B cell (primary cell): ENCODE data around the gene PCNX3. TPM values are rescaled to one million over a fixed set of nuclear protein-coding genes. Genes with fewer than 3 reads are reported as not detected.

Experiments used
- ATAC-seq: fragments of 200-7000 bp; cut with Tn5 transposase; one replicate; pipeline ENCODE4 v1.10.0; 2021; ENCODE audit warnings: low read depth, mild to moderate bottlenecking, moderate number of reproducible peaks, moderate library complexity
- CTCF ChIA-PET: fragments of 350-600 bp; sonication (Branson Sonifier 250); formaldehyde crosslinking; loops from one replicate; lab custom pipeline; 2021; ENCODE audit warnings: antibody characterized with exemption, inconsistent platforms; lab: Charles Lee
- POLR2A ChIA-PET: fragments of 350-600 bp; sonication (Branson Sonifier 250); formaldehyde crosslinking; loops from one replicate; lab custom pipeline; 2021; ENCODE audit warnings: antibody characterized with exemption; lab: Charles Lee
- DNase-seq: peaks from one replicate; pipeline ENCODE4 v3.0.0; 2013
- H2AFZ ChIP-seq: 2 replicates; pipeline ENCODE4 v1.6.1; 2012; ENCODE audit warnings: mild to moderate bottlenecking, low read depth, low read length; ENCODE audit not compliant: insufficient read depth, poor library complexity, severe bottlenecking
- H3K27ac ChIP-seq, 2 donors: 1 replicate in 1 of 2; 2 replicates in 1 of 2; pipeline ENCODE4 v1.5.1; 2012 to 2013; ENCODE audit warnings: low read length in 2 of 2, mild to moderate bottlenecking in 2 of 2, moderate library complexity in 1 of 2
- H3K27me3 ChIP-seq, 4 experiments: fragments of 200-600 bp in 1 of 4; sonication (generic) in 1 of 4; replicated peaks in 1 of 4; 1 replicate in 2 of 4; 2 replicates in 2 of 4; pipeline versions ENCODE4 v1.6.1 to v1.7.0; 2013 to 2016; ENCODE audit warnings: low read length in 3 of 4, mild to moderate bottlenecking in 2 of 4, mixed read lengths in 1 of 4, moderate library complexity in 1 of 4; ENCODE audit not compliant: insufficient read depth in 4 of 4, control insufficient read depth in 3 of 4; ENCODE audit errors: control extremely low read depth in 1 of 4
- H3K36me3 ChIP-seq, 2 experiments: replicated peaks in 1 of 2; 1 replicate in 1 of 2; 2 replicates in 1 of 2; pipeline versions ENCODE4 v1.6.1 to v1.7.1; 2013; ENCODE audit warnings: low read length in 1 of 2; ENCODE audit not compliant: insufficient read depth in 2 of 2, control insufficient read depth in 1 of 2; ENCODE audit errors: control extremely low read depth in 1 of 2, extremely low read depth in 1 of 2
- H3K4me1 ChIP-seq, 2 donors: fragments of 200-600 bp in 1 of 2; sonication (generic) in 1 of 2; 1 replicate in 1 of 2; 2 replicates in 1 of 2; pipeline versions ENCODE4 v1.5.1 to v1.6.1; 2013 to 2017; ENCODE audit warnings: low read length in 2 of 2; ENCODE audit not compliant: control insufficient read depth in 2 of 2, insufficient read depth in 2 of 2
- H3K4me2 ChIP-seq: replicated peaks from 2 replicates; pipeline ENCODE3; 2012; ENCODE audit warnings: mild to moderate bottlenecking, low read depth, low read length; ENCODE audit not compliant: poor library complexity, severe bottlenecking
- H3K4me3 ChIP-seq, 5 experiments: fragments of 200-600 bp in 1 of 5; sonication (generic) in 1 of 5; 1 replicate in 3 of 5; 2 replicates in 2 of 5; pipeline versions ENCODE4 v1.5.1 to v1.7.0; 2011 to 2016; ENCODE audit warnings: low read length in 4 of 5, mild to moderate bottlenecking in 4 of 5, low read depth in 2 of 5, control low read depth in 1 of 5, moderate library complexity in 1 of 5; ENCODE audit not compliant: insufficient read depth in 1 of 5; ENCODE audit errors: control extremely low read depth in 1 of 5, extremely low read depth in 1 of 5
- H3K79me2 ChIP-seq: fragments of 200-600 bp; sonication (generic); one replicate; pipeline ENCODE4 v1.6.0; 2016; ENCODE audit warnings: low read length; ENCODE audit not compliant: control insufficient read depth, insufficient read depth
- H3K9ac ChIP-seq: fragments of 200-600 bp; sonication (generic); 2 replicates; pipeline ENCODE4 v1.6.1; 2017; ENCODE audit warnings: mild to moderate bottlenecking, low read length, moderate library complexity
- H3K9me3 ChIP-seq, 3 donors: one replicate each; pipeline versions ENCODE4 v1.6.1 to v1.7.1; 2013; ENCODE audit warnings: low read length in 2 of 3; ENCODE audit not compliant: control insufficient read depth in 2 of 3, insufficient read depth in 1 of 3; ENCODE audit errors: control extremely low read depth in 1 of 3
- H4K20me1 ChIP-seq: 2 replicates; pipeline ENCODE4 v1.6.0; 2012; ENCODE audit warnings: mild to moderate bottlenecking, low read length; ENCODE audit not compliant: insufficient read depth, control insufficient read depth, poor library complexity, severe bottlenecking
- H3K27ac Mint-ChIP-seq: one replicate; pipeline ENCODE4 v1.8.0; 2021; ENCODE audit warnings: mixed read lengths
- H3K27me3 Mint-ChIP-seq: one replicate; pipeline ENCODE4 v1.8.0; 2021; ENCODE audit warnings: mixed read lengths
- H3K4me1 Mint-ChIP-seq: one replicate; pipeline ENCODE4 v1.8.0; 2021; ENCODE audit warnings: mixed read lengths
- H3K4me3 Mint-ChIP-seq: one replicate; pipeline ENCODE4 v1.8.0; 2021; ENCODE audit warnings: mixed read lengths
- H3K9me3 Mint-ChIP-seq: one replicate; pipeline ENCODE4 v1.8.0; 2022; ENCODE audit warnings: mixed read lengths; ENCODE audit not compliant: insufficient read depth
- EZH2 ChIP-seq: IDR thresholded peaks from 2 replicates; pipeline ENCODE4 v1.6.1; 2012; ENCODE audit warnings: borderline replicate concordance, low read depth, mild to moderate bottlenecking, moderate library complexity, low read length; ENCODE audit not compliant: insufficient read depth, poor library complexity, severe bottlenecking
- WGBS: methylation state at CpG from one replicate; pipeline ENCODE4 v1.1.5; 2013; ENCODE audit warnings: missing lambda C conversion rate; ENCODE audit not compliant: insufficient coverage; 5-methylcytosine and 5-hydroxymethylcytosine counted together
- intact Hi-C: fragments of 100-400 bp; cut with micrococcal nuclease; formaldehyde crosslinking; loops from one replicate; pipeline ENCODE4 v1.10.0; 2022
- polyA plus RNA-seq: library from polyadenylated mRNA; depleted of rRNA; stranded (reverse); fragments of >200 nt; gene quantifications from 2 replicates; pipeline ENCODE4 v1.2.3, GENCODE V29; 2012
- total RNA-seq, 2 donors: library from RNA; stranded (reverse); fragments of 120-200 nt in 1 of 2; gene quantifications; 1 replicate in 1 of 2; 2 replicates in 1 of 2; pipeline versions ENCODE4 v1.2.3 to v1.2.4, GENCODE V29; 2013 to 2022
- TF ChIP-seq, protein P1 (sequence below): fragments of 200-600 bp; IDR thresholded peaks from one replicate; pipeline ENCODE4 v1.8.0; 2022; ENCODE audit warnings: antibody characterized with exemption, mild to moderate bottlenecking

PCNX3 gene
- total and polyA plus RNA-seq, 2 donors (not counting 1 experiment from before 2014, with no cell fraction given) = 61.5 to 62.8 TPM

DNA sequence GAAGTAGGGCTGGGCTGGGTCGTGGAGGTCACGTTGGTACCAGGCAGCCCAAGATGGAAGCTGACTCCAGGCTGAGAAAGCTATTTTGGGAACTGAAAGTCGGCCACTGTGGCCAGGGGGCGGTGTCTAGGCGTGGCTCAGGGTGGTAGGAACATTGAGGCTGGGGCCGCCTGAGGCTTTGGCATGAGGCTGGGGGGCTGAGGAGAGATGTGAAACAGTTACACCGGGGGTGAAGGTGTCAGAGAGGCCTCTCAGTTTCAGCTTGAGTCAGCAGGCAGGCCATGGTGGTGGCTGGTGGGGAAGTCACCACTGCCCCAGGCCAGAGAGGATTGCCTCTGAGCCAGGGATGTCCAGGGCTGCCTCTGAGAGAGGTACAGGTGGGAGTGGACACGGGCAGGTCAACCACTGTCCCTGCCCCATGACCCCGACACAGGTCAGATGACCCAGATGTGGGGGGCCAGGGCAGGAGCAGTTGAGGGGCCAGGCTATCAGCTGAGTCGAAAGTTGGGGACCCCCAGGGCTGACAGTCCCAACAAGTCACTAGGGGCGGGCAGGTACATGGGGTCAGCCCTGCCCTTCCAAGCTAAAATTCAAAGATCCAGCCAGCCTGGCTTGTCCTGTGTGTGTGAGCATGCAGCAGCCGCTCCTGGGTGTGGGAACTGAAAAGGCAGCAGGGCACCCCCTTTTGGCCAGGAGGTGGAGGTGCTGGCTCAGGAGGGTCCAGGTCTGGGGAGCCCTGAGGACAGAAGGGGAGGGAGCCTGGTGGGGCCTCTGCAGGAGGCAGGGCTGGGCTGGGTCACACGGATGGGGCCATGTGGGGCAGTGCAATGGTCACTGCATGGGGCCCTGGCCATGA, 27.1 kb upstream of the PCNX3 start:
- peak; percentile 87 for DNase-seq
- no peaks in the 10 kb centered on the region for H3K9me3 ChIP-seq
- Mint-ChIP-seq H3K4me3 (peak overlapping the region; percentile 75), H3K27ac (peak overlapping the region; percentile 93), H3K4me1 (peaks cover 38% of the 10 kb centered on the region), H3K27me3 (no peaks in the 10 kb centered on the region), H3K9me3 (no peaks in the 10 kb centered on the region)
- ChIA-PET POLR2A (interaction anchor here (0.5 to 4.9 kb wide), 10 partner anchors 12 to 221 kb away, joined by 3 to 45 read pairs (median 5); partner anchors contain the start of genes EHBP1L1, FAM89B and ZNRD2), CTCF (interaction anchor here (0.6 to 9.7 kb wide), 29 partner anchors 11 to 313 kb away, joined by 3 to 144 read pairs (median 4); partner anchors contain the start of genes EHBP1L1, FAM89B, MAP3K11 and PCNX3)
- H3K4me1 ChIP-seq = peaks cover 27 to 41% of the 10 kb centered on the region in 2 donors
- peak overlapping the region; percentile 82 to 92 for H3K27ac ChIP-seq
- H3K27me3 ChIP-seq = no peaks in the 10 kb centered on the region
- peak overlapping the region in 3 of 5 experiments; percentile 9 to 26 (median 13) for H3K4me3 ChIP-seq
- peak overlapping the region; percentile 73 for H3K4me2 ChIP-seq
- peak; percentile 76 for ATAC-seq
- intact Hi-C loops = loop anchor here (1.0 to 2.0 kb wide), 6 partner anchors 14 to 222 kb away; partner anchors contain the start of genes PCNX3 and ZNRD2
- 13% methylated on average over 13 of the region's 13 CpGs for WGBS
- H3K9ac ChIP-seq = peak overlapping the region; percentile 46
- no peaks in the 10 kb centered on the region for H3K79me2 ChIP-seq
- peaks cover 14% of the 10 kb centered on the region for H4K20me1 ChIP-seq
- H2AFZ ChIP-seq = peak overlapping the region; percentile 68
- no peak for TF ChIP-seq EZH2
- TF ChIP-seq, protein P1, sequence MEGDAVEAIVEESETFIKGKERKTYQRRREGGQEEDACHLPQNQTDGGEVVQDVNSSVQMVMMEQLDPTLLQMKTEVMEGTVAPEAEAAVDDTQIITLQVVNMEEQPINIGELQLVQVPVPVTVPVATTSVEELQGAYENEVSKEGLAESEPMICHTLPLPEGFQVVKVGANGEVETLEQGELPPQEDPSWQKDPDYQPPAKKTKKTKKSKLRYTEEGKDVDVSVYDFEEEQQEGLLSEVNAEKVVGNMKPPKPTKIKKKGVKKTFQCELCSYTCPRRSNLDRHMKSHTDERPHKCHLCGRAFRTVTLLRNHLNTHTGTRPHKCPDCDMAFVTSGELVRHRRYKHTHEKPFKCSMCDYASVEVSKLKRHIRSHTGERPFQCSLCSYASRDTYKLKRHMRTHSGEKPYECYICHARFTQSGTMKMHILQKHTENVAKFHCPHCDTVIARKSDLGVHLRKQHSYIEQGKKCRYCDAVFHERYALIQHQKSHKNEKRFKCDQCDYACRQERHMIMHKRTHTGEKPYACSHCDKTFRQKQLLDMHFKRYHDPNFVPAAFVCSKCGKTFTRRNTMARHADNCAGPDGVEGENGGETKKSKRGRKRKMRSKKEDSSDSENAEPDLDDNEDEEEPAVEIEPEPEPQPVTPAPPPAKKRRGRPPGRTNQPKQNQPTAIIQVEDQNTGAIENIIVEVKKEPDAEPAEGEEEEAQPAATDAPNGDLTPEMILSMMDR = peak; percentile 83
- H3K36me3 ChIP-seq = peaks cover 0 to 48% of the 10 kb centered on the region in 2 experiments
